ENCODE measurements around the gene DTX3. TPM values are rescaled to one million over a fixed set of nuclear protein-coding genes. Genes with fewer than 3 reads are reported as not detected.
A peak's percentile ranks its signal among the peaks of the same experiment; 100 is the strongest.

Gene DTX3
- total and polyA plus RNA-seq, 2 of the 13 experiments (the other 11 are each of a cell fraction or from before 2014, with no cell fraction given): 9.0 to 27.2 TPM

GRCh38 chr12:57577981-57578758 is 26.5 kb upstream of the DTX3 start:
- H3K9me3 ChIP-seq (ENCODE audit: low read length): no peaks in the 10 kb centered on the region
- in situ Hi-C loops (cut with HindIII; ENCODE audit: extremely low pct_ligation_motif_present, low pct_unique_long_range_greater_than_20kb) (no loop called here), intact Hi-C loops (cut with micrococcal nuclease; ENCODE audit: unreplicated experiment) (no loop called here)
- H3K27me3 ChIP-seq (ENCODE audit: control insufficient read depth in 1 of 2, insufficient read depth in 2 of 2, low read length in 2 of 2): no peaks in the 10 kb centered on the region
- no peaks in the 10 kb centered on the region for H4K20me1 ChIP-seq (ENCODE audit: insufficient read depth, low read length)
- DNase-seq (ENCODE audit: low spot score): no peak
- 96% methylated on average over 12 of the region's 12 CpGs for WGBS (ENCODE audit: low lambda C conversion rate)
- POLR2A ChIA-PET: interaction anchor here (3.7 to 4.4 kb wide), 3 partner anchors 13 to 58 kb away, joined by 26 to 40 read pairs (median 35); partner anchors contain the start of genes DDIT3 and PIP4K2C
- H3K9ac ChIP-seq (ENCODE audit: insufficient read depth, low read depth, low read length): 0 out of 2 replicates have a peak overlapping the region, but pooled peaks have one; percentile 72
- TF ChIP-seq ZNF768 (CRISPR knock-in tag; IDR thresholded peaks at IDR 0.05) (no peak), POGZ (CRISPR knock-in tag; IDR thresholded peaks at IDR 0.05) (no peak), ZNF761 (CRISPR knock-in tag; conservative IDR thresholded peaks at IDR 0.05) (no peak), HNRNPH1 (optimal IDR thresholded peaks at IDR 0.05; ENCODE audit: low read depth, low read length) (no peak), NR2F1 (CRISPR knock-in tag; IDR thresholded peaks at IDR 0.05) (no peak), SNAPC4 (CRISPR knock-in tag; IDR thresholded peaks at IDR 0.05) (no peak), ZNF569 (CRISPR knock-in tag; IDR thresholded peaks at IDR 0.05; ENCODE audit: borderline replicate concordance) (no peak), ARHGAP35 (CRISPR knock-in tag; IDR thresholded peaks at IDR 0.05; ENCODE audit: borderline replicate concordance) (no peak), FOXK1 (CRISPR knock-in tag; IDR thresholded peaks at IDR 0.05; ENCODE audit: borderline replicate concordance, low read depth) (no peak), RBAK (CRISPR knock-in tag; IDR thresholded peaks at IDR 0.05) (no peak), CREM (IDR thresholded peaks at IDR 0.05) (no peak), CREM (CRISPR knock-in tag; IDR thresholded peaks at IDR 0.05) (no peak), CSRNP1 (CRISPR knock-in tag; IDR thresholded peaks at IDR 0.05) (no peak), MNT (IDR thresholded peaks at IDR 0.05) (no peak)
- CTCF ChIA-PET (ENCODE audit: low intra/inter-chr PET ratio, low total read pairs): no interaction called here
- peak overlapping the region; percentile 99 for H3K27ac ChIP-seq (ENCODE audit: extremely low read length, insufficient read depth, low read length)
- H3K79me2 ChIP-seq (ENCODE audit: insufficient read depth, low read length): peaks cover 10% of the 10 kb centered on the region
- ATAC-seq: no peak
- BruUV-seq (replicated peaks): no TSS peak
- peaks cover 2 to 18% of the 10 kb centered on the region in 2 experiments; a peak in 3 of 5 replicates for H3K36me3 ChIP-seq (replicated peaks in 1 of 2; ENCODE audit: control insufficient read depth in 1 of 2, insufficient read depth in 2 of 2, low read length in 2 of 2)
- no peak overlapping the region; a peak in 1 of 6 replicates for H3K4me3 ChIP-seq (replicated peaks in 1 of 3; ENCODE audit: insufficient read depth in 1 of 3, low read depth in 2 of 3, low read length in 3 of 3)
- peaks cover 86% of the 10 kb centered on the region for H3K4me1 ChIP-seq (ENCODE audit: insufficient read depth, low read length)
- H3K4me2 ChIP-seq (ENCODE audit: low read depth, low read length): peak overlapping the region; percentile 90; the same call in 1 of the 2 replicates
- H2AFZ ChIP-seq (ENCODE audit: low read length): no peak overlapping the region
- no peak for FAIRE-seq

Measured in HepG2 (cell line).